Subcutaneous abdominal adipose tissue (tissue), 5 donors: Measurements from ENCODE around the gene RCAN1.
A peak's percentile ranks its signal among the peaks of the same experiment; 100 is the strongest.

Experiments used
- H3K27ac ChIP-seq: one replicate; pipeline ENCODE4 v1.7.0; 2013; ENCODE audit warnings: low read depth, mild to moderate bottlenecking, inconsistent platforms, low read length, moderate library complexity
- H3K27me3 ChIP-seq, 5 donors: one replicate each; pipeline ENCODE4 v1.7.0; 2013; ENCODE audit warnings: low read length in 5 of 5, inconsistent platforms in 1 of 5; ENCODE audit not compliant: control insufficient read depth in 5 of 5, insufficient read depth in 4 of 5
- H3K36me3 ChIP-seq, 5 donors: one replicate each; pipeline ENCODE4 v1.7.0; 2013; ENCODE audit warnings: low read length in 5 of 5; ENCODE audit not compliant: control insufficient read depth in 5 of 5, insufficient read depth in 5 of 5
- H3K4me1 ChIP-seq, 5 donors: one replicate each; pipeline ENCODE4 v1.7.0; 2013; ENCODE audit warnings: low read length in 5 of 5, mild to moderate bottlenecking in 3 of 5, moderate library complexity in 1 of 5; ENCODE audit not compliant: control insufficient read depth in 5 of 5, insufficient read depth in 5 of 5
- H3K4me3 ChIP-seq, 5 donors: one replicate each; pipeline ENCODE4 v1.7.0; 2013; ENCODE audit warnings: low read length in 5 of 5, low read depth in 1 of 5
- H3K9ac ChIP-seq, 5 donors: one replicate each; pipeline ENCODE4 v1.7.0; 2013; ENCODE audit warnings: low read length in 5 of 5, mild to moderate bottlenecking in 4 of 5, moderate library complexity in 3 of 5
- H3K9me3 ChIP-seq, 5 donors: one replicate each; pipeline ENCODE4 v1.7.0; 2013; ENCODE audit warnings: low read length in 5 of 5; ENCODE audit not compliant: control insufficient read depth in 5 of 5
- donor health status: healthy.
- donor health status: healthy.
- donor health status: healthy.
- donor health status: healthy.
- donor health status: healthy.

RCAN1 gene

DNA sequence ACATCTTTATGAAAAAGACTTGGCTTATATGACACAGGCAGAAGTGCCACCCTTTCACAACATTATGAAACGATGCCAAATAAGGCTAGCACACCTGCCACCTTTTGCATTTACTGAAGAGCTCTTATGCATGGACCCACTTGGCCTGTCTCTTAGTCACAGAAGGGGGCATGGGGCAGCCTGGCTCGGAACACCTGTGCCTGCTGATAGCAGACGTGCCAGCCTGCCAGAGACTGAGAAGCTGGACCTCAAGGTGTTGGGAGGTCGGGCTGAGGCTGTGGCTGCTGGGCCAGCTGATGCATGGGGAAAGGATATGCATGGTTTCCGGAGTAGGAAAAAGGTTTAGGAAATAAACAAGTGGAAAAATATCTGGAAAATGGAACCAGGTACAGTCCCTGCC lies 21.5 kb downstream of the RCAN1 start:
- Histone ChIP-seq H3K4me1 (peaks cover 8 to 51% (median 40%) of the 10 kb centered on the region in 5 donors), H3K27ac (peak overlapping the region; percentile 68), H3K9ac (no peak overlapping the region)

GRCh38 chr21:34592120-34592955 lies 22.6 kb downstream of the RCAN1 start:
- H3K4me3 ChIP-seq = peak overlapping the region in 4 of 5 donors; percentile 27 to 55 (median 50)
- H3K4me1 ChIP-seq = peaks cover 8 to 51% (median 40%) of the 10 kb centered on the region in 5 donors
- no peaks in the 10 kb centered on the region for H3K36me3 ChIP-seq
- H3K9ac ChIP-seq = peak overlapping the region in 1 of 5 donors; percentile 9
- no peaks in the 10 kb centered on the region for H3K9me3 ChIP-seq
- peak overlapping the region; percentile 68 for H3K27ac ChIP-seq
- no peaks in the 10 kb centered on the region for H3K27me3 ChIP-seq

More for the DNA sequence above, 21.5 kb downstream of the RCAN1 start:
- Histone ChIP-seq H3K4me3 (peak overlapping the region in 2 of 5 donors; percentile 1 to 2), H3K36me3 (no peaks in the 10 kb centered on the region), H3K9me3 (no peaks in the 10 kb centered on the region), H3K27me3 (no peaks in the 10 kb centered on the region)

DNA sequence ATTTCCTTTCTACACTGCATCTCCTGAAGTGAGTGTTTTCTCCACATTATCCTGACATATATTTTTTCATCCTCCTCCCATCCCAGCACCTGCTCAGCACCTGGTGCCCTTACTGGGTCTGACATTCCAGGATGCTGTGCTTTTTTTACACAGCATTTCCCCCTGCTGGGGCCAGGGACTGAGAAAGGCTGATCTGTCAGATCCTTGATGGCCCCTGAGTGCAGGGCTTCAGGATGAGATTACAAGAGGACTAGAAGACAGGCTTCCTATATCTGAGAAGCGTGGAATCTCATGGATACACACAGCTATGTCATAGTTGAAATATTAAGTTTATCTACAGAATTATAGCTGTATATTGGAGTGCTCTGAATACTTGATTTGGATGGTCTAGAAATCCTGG lies 24.4 kb downstream of the RCAN1 start:
- no peaks in the 10 kb centered on the region for H3K27me3 ChIP-seq
- H3K9ac ChIP-seq = no peak overlapping the region
- no peak overlapping the region for H3K4me3 ChIP-seq
- H3K36me3 ChIP-seq = no peaks in the 10 kb centered on the region
- peaks cover 8 to 48% (median 39%) of the 10 kb centered on the region in 5 donors for H3K4me1 ChIP-seq
- H3K27ac ChIP-seq = no peak overlapping the region
- peaks cover 0 to 3% (median 0%) of the 10 kb centered on the region in 5 donors for H3K9me3 ChIP-seq

DNA sequence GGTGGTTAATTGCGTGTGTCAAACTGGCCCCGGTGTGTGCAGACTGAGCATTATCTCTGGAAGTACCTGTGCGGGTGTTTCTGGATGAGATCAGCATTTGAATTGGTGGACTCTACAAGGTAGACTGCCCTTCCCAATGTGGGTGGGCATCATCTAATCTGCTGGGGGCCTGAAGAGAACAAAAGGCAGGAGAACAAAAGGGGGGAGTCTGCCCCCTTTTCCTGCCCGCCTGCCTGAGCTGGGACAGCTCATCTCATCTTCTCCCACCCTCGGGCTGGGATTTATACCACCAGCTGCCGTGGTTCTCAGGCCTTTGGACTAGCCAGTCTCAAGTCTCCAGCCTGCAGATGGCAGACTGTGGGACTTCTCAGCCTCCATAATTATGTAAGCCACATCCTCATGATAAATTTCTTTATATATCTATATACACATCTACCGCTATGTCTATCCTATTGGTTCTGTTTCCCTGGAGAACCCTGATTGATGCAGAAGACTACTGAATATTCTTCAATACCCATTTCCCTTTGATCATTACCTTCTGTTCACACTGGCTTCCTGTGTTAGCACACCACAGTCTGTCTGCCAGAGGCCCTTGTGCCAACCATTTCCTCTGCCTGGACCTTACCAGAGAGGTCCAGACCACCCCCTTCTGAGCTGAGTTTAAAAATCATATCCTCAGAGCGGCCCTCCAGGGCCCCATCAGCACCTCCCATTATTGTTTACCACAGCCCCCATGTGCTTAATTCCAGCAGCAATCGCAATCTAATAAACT lies 25.2 kb downstream of the RCAN1 start:
- Histone ChIP-seq H3K27me3 (no peaks in the 10 kb centered on the region), H3K27ac (no peak overlapping the region), H3K9ac (no peak overlapping the region), H3K9me3 (peaks cover 0 to 3% (median 0%) of the 10 kb centered on the region in 5 donors), H3K36me3 (no peaks in the 10 kb centered on the region), H3K4me3 (no peak overlapping the region), H3K4me1 (peaks cover 6 to 40% (median 30%) of the 10 kb centered on the region in 5 donors)

DNA sequence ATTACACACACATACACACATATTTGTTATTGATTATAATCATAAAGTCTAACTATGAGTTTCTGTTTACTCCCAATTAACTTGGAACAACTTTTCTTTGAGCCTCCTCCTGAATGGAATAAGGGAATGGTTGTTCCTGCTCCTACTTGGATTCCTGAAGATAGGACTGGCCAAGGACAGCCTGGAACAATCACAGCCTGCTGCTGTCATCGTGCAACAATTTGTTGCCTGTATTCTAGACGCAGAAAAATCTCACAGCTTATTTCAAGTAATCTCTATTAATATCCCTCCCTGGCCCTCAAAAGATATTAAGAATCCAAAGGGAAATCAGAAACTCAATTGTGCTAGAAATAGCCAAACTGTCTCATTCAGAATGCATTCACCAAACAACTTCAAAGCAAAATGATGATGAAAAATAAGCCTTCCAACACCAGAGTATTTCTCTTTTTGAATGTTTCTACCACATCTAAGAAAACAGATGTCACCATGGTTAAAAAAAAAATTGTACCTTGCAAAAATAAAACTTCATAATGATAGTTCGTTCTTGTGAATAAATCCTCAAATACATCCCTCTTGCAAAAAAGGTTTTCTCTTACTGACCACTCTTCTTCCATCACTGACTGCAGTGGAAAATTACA lies 30.9 kb downstream of the RCAN1 start:
- Histone ChIP-seq H3K27me3 (no peaks in the 10 kb centered on the region), H3K9me3 (peaks cover 0 to 3% (median 0%) of the 10 kb centered on the region in 5 donors), H3K36me3 (peaks cover 0 to 5% (median 0%) of the 10 kb centered on the region in 5 donors), H3K4me3 (no peak overlapping the region), H3K4me1 (peaks cover 0 to 7% (median 0%) of the 10 kb centered on the region in 5 donors), H3K9ac (no peak overlapping the region), H3K27ac (no peak overlapping the region)

DNA sequence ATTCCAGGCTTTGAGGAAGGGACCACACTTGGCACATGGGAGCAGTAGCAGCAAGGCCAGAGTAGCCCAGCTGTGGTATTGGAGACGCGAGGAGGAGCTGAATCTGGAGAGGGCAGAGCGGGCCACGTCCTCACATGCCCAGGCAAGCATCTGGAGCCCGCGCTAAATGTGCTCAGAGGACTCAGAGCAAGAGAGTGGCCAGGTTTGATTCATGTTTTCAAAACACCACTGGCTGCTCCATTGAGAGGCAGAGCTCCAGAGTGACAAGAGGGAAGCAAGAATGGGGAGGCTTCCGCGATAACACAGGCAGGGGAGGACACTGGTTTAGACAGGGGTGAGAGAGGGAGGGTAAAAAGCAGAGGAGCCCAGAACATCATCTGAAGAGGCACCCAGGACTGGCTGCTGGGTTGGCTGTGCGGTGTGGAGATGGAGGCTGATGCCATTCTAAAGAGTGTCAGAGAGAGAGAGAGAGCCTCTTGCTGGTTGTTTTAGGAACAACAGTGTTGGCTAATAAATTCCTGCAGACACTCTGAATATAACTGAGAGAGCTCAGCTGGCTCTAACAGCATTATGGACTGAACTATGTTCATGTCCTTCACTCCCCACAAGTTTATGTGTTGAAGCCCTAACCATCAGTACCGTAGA lies 32.3 kb downstream of the RCAN1 start:
- no peak overlapping the region for H3K9ac ChIP-seq
- peaks cover 0 to 8% (median 0%) of the 10 kb centered on the region in 5 donors for H3K36me3 ChIP-seq
- no peaks in the 10 kb centered on the region for H3K27me3 ChIP-seq
- peaks cover 0 to 3% (median 0%) of the 10 kb centered on the region in 5 donors for H3K9me3 ChIP-seq
- H3K4me1 ChIP-seq = peaks cover 0 to 7% (median 0%) of the 10 kb centered on the region in 5 donors
- no peak overlapping the region for H3K27ac ChIP-seq
- no peak overlapping the region for H3K4me3 ChIP-seq

GRCh38 chr21:34580181-34580700 lies 34.7 kb downstream of the RCAN1 start:
- Histone ChIP-seq H3K4me3 (no peak overlapping the region), H3K4me1 (peaks cover 0 to 18% (median 9%) of the 10 kb centered on the region in 5 donors), H3K27me3 (no peaks in the 10 kb centered on the region), H3K27ac (no peak overlapping the region), H3K9ac (no peak overlapping the region), H3K36me3 (peaks cover 0 to 10% (median 0%) of the 10 kb centered on the region in 5 donors), H3K9me3 (no peaks in the 10 kb centered on the region)

DNA sequence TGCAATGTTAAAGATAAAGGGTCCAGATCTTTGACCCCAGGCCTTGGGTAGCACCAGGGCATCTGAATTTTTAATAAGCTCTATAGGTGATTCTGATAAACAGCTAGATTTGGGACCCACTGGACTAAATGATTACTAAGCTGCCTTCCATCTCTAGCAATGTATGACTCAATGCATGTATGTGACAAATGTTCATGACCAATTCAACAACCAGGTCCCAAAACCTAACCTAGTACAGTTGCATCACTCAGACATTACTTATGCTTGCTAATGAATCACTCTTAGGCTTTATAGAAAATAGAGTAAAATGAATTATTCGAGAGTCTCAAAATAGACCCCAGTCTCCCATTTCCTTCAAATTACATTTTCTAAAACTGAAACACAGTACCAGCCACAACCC lies 35.5 kb downstream of the RCAN1 start:
- Histone ChIP-seq H3K27me3 (no peaks in the 10 kb centered on the region), H3K9me3 (no peaks in the 10 kb centered on the region), H3K27ac (no peak overlapping the region), H3K9ac (no peak overlapping the region), H3K36me3 (peaks cover 0 to 10% (median 0%) of the 10 kb centered on the region in 5 donors), H3K4me1 (peaks cover 0 to 18% (median 9%) of the 10 kb centered on the region in 5 donors), H3K4me3 (no peak overlapping the region)

- Histone ChIP-seq H3K36me3 (peaks cover 0 to 10% (median 0%) of the 10 kb centered on the region in 5 donors), H3K4me1 (peaks cover 0 to 11% (median 8%) of the 10 kb centered on the region in 5 donors), H3K9me3 (no peaks in the 10 kb centered on the region), H3K27ac (no peak overlapping the region), H3K9ac (no peak overlapping the region), H3K4me3 (no peak overlapping the region), H3K27me3 (no peaks in the 10 kb centered on the region)
Observed at GRCh38 chr21:34576041-34576511, 38.8 kb downstream of the RCAN1 start.
